Activated naive CD8-positive, alpha-beta T cell treated with anti-CD3 and anti-CD28 coated beads, Interleukin-2, amount 50 U/mL, for 24 hours (primary cell): ENCODE results near the gene CNOT4.

Experiments
- ATAC-seq: fragments of 150-1000 bp; cut with Tn5 transposase; one replicate; pipeline ENCODE4 v1.10.0; 2021
- DNase-seq: peaks from one replicate; pipeline ENCODE4 v3.0.0; 2021
- H3K27ac Mint-ChIP-seq: one replicate; pipeline ENCODE4 v1.8.0; 2021; ENCODE audit warnings: mild to moderate bottlenecking, mixed read lengths
- H3K27me3 Mint-ChIP-seq: one replicate; pipeline ENCODE4 v1.8.0; 2021; ENCODE audit warnings: mixed read lengths
- H3K36me3 Mint-ChIP-seq: one replicate; pipeline ENCODE4 v1.8.0; 2021; ENCODE audit warnings: low read depth, mixed read lengths
- H3K4me1 Mint-ChIP-seq: one replicate; pipeline ENCODE4 v1.8.0; 2021; ENCODE audit warnings: mixed read lengths
- H3K4me3 Mint-ChIP-seq: one replicate; pipeline ENCODE4 v1.8.0; 2021; ENCODE audit warnings: mild to moderate bottlenecking, moderate library complexity, mixed read lengths
- H3K9me3 Mint-ChIP-seq: one replicate; pipeline ENCODE4 v1.8.0; 2021; ENCODE audit warnings: mixed read lengths

CNOT4 gene

DNA sequence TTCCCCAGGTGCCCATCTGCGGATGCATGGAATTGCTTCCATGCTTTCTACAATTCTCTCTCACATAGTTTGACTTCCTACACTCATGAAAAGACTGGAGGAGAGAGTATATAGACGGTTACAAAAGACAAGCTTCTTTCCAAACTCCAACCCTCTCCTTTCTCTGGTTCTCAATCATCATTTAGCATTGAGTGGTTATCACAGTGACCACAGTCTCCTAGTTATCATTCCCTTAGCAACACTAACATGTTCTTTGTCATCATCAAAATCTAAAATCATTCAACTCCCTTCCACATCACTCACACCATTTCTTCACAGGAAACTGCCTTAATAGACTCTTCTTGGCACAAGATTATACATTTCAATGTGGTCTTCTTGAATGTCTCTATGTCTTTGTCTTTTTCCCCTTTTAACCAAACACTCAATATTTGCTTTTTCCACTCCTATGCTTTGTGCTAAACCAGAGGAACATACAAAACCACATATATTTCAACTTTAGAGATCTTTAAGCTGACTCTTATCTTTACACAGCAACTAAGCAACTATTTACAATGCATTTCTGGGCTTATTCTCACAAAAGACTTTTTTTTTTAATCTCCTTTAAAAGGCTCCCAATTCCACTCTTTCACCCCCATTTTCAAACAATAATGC lies 126.3 kb downstream of the CNOT4 start:
- Mint-ChIP-seq H3K4me1 (peaks cover 2% of the 10 kb centered on the region), H3K4me3 (no peak overlapping the region), H3K9me3 (no peaks in the 10 kb centered on the region), H3K36me3 (peaks cover 12% of the 10 kb centered on the region), H3K27ac (no peak overlapping the region), H3K27me3 (no peaks in the 10 kb centered on the region)
- DNase-seq (no peak), ATAC-seq (peak; percentile 71)

DNA sequence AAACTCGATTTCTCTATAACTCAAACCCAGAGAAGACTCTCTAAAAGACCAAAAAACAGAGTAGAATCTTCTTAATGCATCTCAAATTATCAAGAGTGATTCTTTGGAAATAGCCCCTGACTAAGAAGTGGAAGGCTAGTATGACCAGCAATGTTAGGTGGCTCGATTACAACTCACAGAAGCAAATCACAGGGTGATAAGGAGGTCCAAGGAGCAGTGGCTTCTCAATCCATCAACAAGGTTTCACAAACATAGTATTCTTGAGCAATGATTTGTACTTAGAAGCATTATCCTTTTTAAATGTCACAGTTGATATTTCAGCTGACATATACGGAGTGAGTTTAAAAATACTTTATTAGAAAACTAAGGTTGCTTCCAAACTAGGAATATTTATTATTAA lies 127.7 kb downstream of the CNOT4 start:
- Mint-ChIP-seq H3K36me3 (peaks cover 7% of the 10 kb centered on the region), H3K27ac (no peak overlapping the region)
- no peak for ATAC-seq

DNA sequence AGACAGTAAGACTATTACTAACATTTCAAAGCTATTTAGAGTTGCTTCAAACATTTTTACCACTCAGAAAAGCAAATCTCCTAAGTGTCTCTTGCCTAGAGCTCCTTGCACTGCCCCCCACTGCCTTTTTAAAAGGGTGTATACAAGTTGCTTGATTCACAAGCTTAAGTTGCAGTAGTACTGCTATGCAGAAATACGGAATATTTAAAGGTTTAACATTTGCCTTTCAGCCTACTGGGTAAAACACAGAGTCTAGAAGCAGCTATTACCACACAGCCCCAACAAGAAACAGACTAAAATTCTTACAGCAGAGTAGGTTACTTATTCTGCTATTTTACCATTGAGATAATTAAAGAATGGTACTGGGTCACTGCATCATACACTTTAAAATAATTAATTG lies 128.5 kb downstream of the CNOT4 start:
- Mint-ChIP-seq H3K27ac (no peak overlapping the region), H3K4me3 (no peak overlapping the region), H3K4me1 (peaks cover 9% of the 10 kb centered on the region), H3K36me3 (peaks cover 4% of the 10 kb centered on the region), H3K27me3 (no peaks in the 10 kb centered on the region), H3K9me3 (no peaks in the 10 kb centered on the region)
- ATAC-seq (no peak), DNase-seq (no peak)

More for the DNA sequence above, 127.7 kb downstream of the CNOT4 start:
- no peak for DNase-seq
- Mint-ChIP-seq H3K4me3 (no peak overlapping the region), H3K9me3 (no peaks in the 10 kb centered on the region), H3K4me1 (peaks cover 3% of the 10 kb centered on the region), H3K27me3 (no peaks in the 10 kb centered on the region)

DNA sequence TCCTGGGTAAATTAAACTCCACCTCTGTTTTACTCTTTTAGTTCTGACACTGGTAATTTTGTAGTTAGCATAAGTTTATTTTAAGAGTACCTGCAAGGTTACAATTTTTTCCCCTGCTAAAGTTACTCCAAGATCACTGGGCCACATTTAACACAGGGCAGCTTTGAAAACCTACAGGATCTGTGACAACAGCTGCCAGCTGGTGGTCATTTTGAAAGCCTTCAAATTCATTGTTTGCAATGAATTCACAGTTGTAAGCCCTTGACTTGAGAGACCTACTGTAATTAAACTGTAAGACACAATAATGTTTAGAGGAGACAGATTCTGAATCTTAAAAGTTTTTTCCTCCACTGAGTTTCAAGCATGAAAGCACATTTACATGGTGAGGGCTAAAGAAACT lies 129.6 kb downstream of the CNOT4 start:
- H3K36me3 Mint-ChIP-seq, result peaks cover 6% of the 10 kb centered on the region
- ATAC-seq (no peak), DNase-seq (no peak)
- peaks cover 19% of the 10 kb centered on the region for H3K4me1 Mint-ChIP-seq
- H3K27ac Mint-ChIP-seq, result no peak overlapping the region
- no peak overlapping the region for H3K4me3 Mint-ChIP-seq
- no peaks in the 10 kb centered on the region for H3K9me3 Mint-ChIP-seq
- no peaks in the 10 kb centered on the region for H3K27me3 Mint-ChIP-seq

DNA sequence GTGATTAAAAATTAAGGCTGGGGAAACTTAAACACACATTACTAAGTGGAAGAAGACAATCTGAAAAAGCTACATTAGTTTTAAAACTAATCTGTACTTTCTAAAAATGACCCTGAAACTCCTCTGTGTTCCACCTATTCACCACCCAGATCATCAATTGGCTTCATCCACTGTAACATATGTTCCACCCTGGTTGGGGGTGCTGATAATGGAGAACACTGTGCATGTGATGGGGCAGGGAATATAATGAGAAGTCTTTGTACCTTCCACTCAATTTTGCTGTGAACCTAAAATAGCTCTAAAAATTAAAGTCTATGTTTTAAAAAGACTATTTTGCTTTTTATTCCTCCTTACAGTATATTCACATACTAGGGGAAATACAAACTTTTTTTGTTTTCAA lies 132.7 kb downstream of the CNOT4 start:
- Mint-ChIP-seq H3K4me1 (peaks cover 41% of the 10 kb centered on the region), H3K4me3 (no peak overlapping the region)

DNA sequence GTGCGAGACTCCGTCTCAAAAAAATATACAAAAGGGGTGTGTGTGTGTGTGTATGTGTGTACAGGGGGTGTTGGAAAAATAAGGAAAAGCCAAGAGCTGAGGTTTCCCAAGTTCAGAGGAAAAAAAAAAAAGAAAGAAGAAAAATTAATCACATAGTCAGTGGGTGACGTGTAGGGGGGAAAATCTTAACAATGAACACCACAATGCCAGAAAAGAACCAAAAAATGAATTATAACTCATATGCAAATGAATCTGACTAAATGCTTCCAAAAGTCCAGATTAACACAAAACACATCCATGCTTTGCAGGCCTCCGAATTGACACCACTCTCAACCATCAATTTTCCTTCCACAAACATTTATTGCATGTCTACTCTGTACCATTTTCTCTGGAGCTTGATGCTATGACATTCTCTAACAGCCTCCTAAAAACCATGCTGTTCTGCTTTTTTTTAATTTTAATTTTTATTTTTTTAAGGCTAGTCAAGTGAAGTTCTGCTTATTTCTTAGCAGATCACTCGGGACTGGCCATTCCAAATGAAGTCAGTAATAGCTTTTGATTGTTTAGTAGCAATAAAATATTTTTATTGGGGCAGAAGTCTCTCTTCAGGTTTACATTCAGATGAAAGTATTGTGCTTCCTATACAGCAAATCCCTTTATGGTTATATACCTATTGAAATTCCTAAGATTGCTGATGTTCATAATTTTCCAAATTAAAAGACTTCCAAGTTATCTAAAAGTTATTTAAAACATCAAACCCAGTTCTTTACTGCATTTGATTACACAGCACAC lies 133.8 kb downstream of the CNOT4 start:
- H3K27ac Mint-ChIP-seq, result peak overlapping the region; percentile 83
- peaks cover 41% of the 10 kb centered on the region for H3K4me1 Mint-ChIP-seq
- no peaks in the 10 kb centered on the region for H3K27me3 Mint-ChIP-seq
- peak overlapping the region; percentile 34 for H3K4me3 Mint-ChIP-seq
- H3K9me3 Mint-ChIP-seq, result no peaks in the 10 kb centered on the region
- ATAC-seq, result peak; percentile 81
- peaks cover 15% of the 10 kb centered on the region for H3K36me3 Mint-ChIP-seq
- no peak for DNase-seq

More for the DNA sequence above, 132.7 kb downstream of the CNOT4 start:
- Mint-ChIP-seq H3K27me3 (no peaks in the 10 kb centered on the region), H3K9me3 (no peaks in the 10 kb centered on the region), H3K27ac (peak overlapping the region; percentile 36), H3K36me3 (peaks cover 9% of the 10 kb centered on the region)
- ATAC-seq, result no peak
- no peak for DNase-seq

DNA sequence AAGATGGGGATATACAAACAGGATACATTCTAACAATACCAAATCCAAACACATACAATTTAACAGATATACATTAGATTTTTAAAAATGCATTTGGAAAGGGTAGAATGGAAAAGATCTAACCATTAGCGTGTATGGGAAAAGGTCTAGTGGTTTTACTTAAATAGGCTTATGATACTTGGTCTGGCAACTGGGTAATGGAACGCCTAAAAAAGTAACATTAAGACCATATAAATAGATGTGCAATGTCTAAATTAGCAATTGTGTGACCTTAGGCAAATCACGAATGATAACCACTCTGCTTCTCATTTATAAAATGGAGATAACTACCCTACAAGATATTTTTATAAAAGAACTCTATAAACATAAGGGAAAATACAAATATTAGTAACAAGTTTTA lies 135.2 kb downstream of the CNOT4 start:
- H3K4me1 Mint-ChIP-seq, result peaks cover 45% of the 10 kb centered on the region
- H3K27ac Mint-ChIP-seq, result peak overlapping the region; percentile 83
- H3K9me3 Mint-ChIP-seq, result no peaks in the 10 kb centered on the region
- peaks cover 18% of the 10 kb centered on the region for H3K36me3 Mint-ChIP-seq
- ATAC-seq (no peak), DNase-seq (no peak)
- H3K27me3 Mint-ChIP-seq, result no peaks in the 10 kb centered on the region
- no peak overlapping the region for H3K4me3 Mint-ChIP-seq

DNA sequence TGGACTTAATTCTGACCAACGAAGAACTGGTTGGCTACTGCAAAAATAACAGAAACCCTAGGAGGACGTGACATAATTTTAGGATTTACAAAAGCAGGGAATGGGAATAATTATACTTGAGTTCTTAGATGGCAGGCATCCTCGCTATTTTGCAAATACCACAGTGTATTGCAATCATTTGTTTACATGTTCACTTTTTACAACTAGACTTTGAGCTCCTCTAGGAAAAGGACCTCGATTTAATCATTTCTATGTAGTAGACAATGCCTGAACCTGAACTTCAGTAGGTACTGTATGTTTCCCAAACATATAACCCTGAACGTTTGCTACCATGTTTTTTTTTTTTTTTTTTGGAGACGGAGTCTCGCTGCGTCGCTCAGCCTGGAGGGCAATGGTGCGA lies 137.7 kb downstream of the CNOT4 start:
- no peak for DNase-seq
- ATAC-seq, result no peak
- Mint-ChIP-seq H3K36me3 (peaks cover 23% of the 10 kb centered on the region), H3K27me3 (no peaks in the 10 kb centered on the region), H3K9me3 (no peaks in the 10 kb centered on the region), H3K4me3 (no peak overlapping the region), H3K4me1 (peaks cover 60% of the 10 kb centered on the region), H3K27ac (no peak overlapping the region)

DNA sequence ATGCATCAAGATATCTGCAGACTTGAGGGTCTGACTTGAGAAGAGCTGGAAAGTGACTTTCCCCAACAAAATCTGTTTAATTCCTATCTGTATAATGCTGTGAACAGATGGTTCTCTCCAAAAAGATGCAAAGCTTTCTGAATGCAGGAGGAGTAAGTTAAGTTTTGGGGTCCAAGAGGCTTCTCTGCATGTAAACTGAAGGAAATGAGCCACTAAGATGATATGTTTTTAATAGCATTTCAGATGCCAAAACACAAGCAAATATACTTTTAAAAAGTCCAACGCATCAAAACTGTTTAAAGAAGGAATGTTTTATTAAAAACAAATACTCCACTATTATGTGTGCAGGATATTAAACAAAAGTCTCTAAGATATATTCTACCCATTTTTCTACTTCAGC lies 139.2 kb downstream of the CNOT4 start:
- peaks cover 47% of the 10 kb centered on the region for H3K4me1 Mint-ChIP-seq
- H3K9me3 Mint-ChIP-seq, result no peaks in the 10 kb centered on the region
- no peak overlapping the region for H3K4me3 Mint-ChIP-seq
- DNase-seq (no peak), ATAC-seq (no peak)
- H3K27ac Mint-ChIP-seq, result peak overlapping the region; percentile 53
- H3K27me3 Mint-ChIP-seq, result no peaks in the 10 kb centered on the region
- H3K36me3 Mint-ChIP-seq, result peaks cover 20% of the 10 kb centered on the region

DNA sequence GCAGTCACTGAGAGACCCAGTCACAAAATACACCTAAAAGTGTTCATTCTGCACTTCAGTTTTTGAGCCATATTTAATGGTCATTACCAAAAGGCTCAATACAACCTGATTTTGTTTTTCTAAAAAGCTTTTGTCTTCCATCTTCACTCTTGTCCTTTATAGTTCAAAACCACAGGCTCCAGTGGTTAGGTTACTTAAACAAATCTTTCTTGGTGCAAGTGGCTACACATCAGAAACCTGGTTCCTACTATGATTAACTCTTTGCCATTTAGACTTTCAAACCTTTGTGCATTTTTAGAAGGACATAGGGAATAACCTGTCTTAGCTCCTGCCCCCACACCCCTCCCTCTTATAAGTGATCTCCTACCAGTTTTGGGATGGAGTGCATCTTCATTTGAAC lies 140.5 kb downstream of the CNOT4 start:
- peaks cover 20% of the 10 kb centered on the region for H3K36me3 Mint-ChIP-seq
- no peaks in the 10 kb centered on the region for H3K27me3 Mint-ChIP-seq
- no peak overlapping the region for H3K4me3 Mint-ChIP-seq
- peaks cover 35% of the 10 kb centered on the region for H3K4me1 Mint-ChIP-seq
- peak; percentile 36 for ATAC-seq
- H3K27ac Mint-ChIP-seq, result peak overlapping the region; percentile 83
- no peaks in the 10 kb centered on the region for H3K9me3 Mint-ChIP-seq
- DNase-seq, result no peak

DNA sequence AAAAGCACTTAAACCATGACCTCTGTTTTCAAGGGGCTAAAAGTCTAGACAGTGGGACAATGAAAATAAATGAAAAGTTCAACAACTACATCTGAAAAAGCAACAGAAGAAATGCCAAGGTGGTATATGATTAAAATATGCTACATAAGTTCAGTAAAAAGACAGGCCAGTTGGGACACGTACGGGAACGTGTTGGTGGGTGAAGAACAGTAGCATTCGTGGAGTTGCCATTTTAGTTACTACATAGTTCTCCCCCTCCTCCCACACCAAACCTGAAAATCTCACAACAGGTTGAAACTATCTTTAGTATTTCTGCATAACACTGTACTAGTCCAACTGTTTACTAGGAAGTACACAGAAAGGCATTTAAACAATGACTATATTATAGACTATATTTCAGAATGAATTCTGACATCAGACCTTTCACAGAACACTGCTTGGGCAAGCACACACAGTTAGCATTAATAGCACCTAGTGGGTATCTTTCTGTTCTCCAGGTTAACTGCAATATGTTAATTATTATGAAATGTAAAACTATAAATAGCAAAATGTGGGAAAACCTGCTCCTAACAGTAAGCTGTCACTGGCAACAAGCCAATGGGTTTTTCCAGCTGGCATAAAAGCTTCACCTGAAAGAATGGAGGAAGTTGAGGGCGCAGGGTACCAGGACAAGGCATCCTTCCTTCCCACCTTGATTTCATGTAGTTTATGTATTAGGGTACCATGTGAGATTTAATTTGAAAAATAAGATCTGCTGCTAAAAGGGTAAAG lies 141.3 kb downstream of the CNOT4 start:
- Mint-ChIP-seq H3K36me3 (peaks cover 20% of the 10 kb centered on the region), H3K4me3 (no peak overlapping the region), H3K27me3 (no peaks in the 10 kb centered on the region), H3K9me3 (no peaks in the 10 kb centered on the region), H3K4me1 (peaks cover 28% of the 10 kb centered on the region), H3K27ac (no peak overlapping the region)
- ATAC-seq (no peak), DNase-seq (no peak)

DNA sequence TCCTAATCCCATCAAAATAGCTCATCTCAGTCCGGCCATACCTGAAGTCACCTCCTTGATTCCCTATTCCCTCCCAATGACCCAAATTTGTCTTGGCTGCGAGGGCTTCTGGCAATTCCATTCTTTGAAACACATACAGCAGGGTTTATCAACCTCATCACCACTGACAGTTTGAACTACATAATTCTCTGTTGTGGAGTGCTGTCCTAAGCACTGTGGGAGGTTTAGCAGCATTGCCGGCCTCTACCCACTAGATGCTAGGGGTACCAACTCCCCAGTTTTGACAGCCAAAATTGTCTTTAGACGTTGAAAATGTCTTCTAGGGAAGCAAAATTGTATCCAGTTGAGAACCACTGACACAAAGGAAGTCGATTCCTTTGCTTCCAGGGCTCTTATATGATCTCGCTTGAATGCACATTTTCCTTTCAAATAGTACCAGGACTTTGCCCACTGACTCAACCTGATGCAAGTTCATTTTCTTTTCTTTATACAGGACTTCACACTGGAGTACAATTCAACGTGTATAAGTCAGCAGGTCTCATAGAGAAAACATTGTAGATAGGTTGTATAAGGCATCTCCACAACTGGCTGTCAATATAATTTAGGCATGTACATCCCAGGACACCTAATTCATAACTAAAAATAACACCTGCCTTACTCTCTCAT lies 142.9 kb downstream of the CNOT4 start:
- Mint-ChIP-seq H3K27me3 (no peaks in the 10 kb centered on the region), H3K4me1 (peaks cover 22% of the 10 kb centered on the region), H3K27ac (no peak overlapping the region), H3K4me3 (no peak overlapping the region), H3K9me3 (peaks cover 10% of the 10 kb centered on the region), H3K36me3 (peaks cover 32% of the 10 kb centered on the region)
- no peak for ATAC-seq
- DNase-seq, result no peak

DNA sequence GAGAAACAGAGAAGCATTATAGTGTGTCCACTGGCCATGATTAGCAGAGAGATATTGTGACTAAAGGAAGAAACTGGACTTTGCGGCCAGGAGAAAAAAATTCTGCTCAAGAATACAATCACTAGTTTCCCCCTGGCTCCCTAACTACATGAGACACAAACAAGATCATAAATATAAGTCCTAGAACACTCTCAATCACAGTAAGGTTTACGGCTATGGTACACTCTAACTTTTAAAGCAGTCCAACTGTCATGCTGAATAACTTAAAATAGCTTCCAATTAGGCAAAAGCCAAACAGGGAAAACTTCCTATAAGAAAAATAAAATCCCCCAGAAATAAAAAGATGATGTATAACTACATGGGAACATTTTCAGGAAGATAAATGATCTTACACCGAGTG lies 144.2 kb downstream of the CNOT4 start:
- Mint-ChIP-seq H3K36me3 (peaks cover 29% of the 10 kb centered on the region), H3K9me3 (peaks cover 10% of the 10 kb centered on the region), H3K4me3 (no peak overlapping the region), H3K27ac (no peak overlapping the region), H3K4me1 (peaks cover 22% of the 10 kb centered on the region), H3K27me3 (no peaks in the 10 kb centered on the region)
- no peak for ATAC-seq
- no peak for DNase-seq

DNA sequence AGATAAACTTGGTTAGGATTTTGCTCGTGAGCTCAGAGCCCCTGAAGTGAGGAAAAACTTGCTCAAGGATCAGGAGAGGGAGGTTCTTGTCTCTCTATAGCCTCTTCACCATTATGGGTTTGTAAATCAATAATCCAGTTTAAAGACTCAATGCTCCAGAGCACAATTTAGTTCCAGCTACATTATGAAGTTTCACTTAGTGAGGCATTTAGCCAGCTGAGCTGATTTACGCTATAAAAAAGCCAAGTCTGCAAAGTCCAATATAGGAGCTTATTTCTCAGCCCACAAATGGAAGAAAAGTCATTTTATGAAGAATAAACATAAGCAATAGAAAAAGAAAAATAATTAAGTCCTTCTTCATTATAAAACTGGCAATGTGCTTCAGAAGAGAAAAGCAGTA lies 145.7 kb downstream of the CNOT4 start:
- no peaks in the 10 kb centered on the region for H3K27me3 Mint-ChIP-seq
- peaks cover 10% of the 10 kb centered on the region for H3K9me3 Mint-ChIP-seq
- H3K27ac Mint-ChIP-seq, result no peak overlapping the region
- DNase-seq, result no peak
- H3K4me1 Mint-ChIP-seq, result peaks cover 11% of the 10 kb centered on the region
- no peak for ATAC-seq
- no peak overlapping the region for H3K4me3 Mint-ChIP-seq
- peaks cover 22% of the 10 kb centered on the region for H3K36me3 Mint-ChIP-seq
